GM18499 (cell line): ENCODE data around the gene SORBS1.

Experiments used
- ATAC-seq: cut with Tn5 transposase; IDR thresholded peaks from one replicate; pipeline ENCODE4 v1.9.1; 2021; ENCODE audit warnings: moderate number of reproducible peaks; ENCODE audit not compliant: insufficient read depth, unreplicated experiment

Gene SORBS1

DNA sequence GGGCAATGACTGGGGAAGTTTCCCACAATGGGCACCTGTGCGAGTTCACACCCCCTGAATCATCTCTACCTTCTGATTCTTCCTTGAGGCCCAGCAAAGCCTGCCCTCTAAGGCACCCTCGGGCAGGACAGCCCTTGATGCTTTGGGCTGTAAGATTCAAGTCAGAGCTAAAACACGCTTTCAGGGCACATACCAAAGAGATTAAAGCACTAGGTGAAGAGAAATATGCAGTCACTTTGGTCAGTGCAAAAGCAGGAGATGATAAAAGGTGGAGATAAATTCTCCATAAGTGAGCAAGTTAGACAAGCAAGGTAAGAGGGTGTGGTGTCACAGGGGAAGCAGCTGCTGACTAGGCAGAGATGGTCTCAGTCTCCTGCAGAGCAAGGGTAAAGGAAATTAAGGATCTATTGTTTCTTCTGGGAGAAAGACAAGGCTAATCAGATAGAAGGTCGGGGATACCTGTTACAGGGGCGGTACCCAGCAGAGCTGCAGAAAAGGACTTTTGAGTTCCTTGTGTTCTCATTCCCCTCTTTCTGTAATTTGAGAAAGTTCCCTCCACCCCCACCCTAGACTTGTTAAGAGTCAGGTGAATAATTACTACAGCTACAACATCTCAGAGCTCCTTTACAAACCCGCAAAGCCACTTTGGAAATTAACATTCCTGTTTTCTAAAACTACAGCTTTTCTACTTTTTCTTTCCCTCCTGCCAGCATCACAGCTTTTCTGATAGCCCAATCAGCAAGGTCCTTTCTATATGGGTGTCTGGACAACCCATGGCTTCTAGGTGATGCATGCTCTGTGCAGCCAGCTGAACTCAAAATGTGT, 296.7 kb downstream of the SORBS1 start:
- ATAC-seq: no peak

DNA sequence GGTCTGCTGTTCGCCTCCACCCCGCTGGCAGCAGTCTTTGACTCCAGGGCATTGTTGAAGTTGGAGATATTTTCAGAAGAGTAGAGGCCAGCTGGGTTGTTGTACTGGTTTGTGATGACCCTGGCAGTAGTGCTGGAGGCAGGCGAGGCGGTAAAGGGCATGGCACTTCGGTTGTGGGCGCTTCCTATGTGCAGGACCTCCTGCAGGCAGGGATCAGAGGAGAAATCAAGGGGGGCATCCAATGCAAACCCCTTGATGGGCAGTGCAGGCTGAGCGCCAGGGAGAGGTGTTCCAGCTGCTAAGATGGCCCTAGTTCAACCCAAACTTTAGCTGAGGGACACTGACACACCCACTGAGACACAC, 297.3 kb downstream of the SORBS1 start:
- ATAC-seq: no peak

DNA sequence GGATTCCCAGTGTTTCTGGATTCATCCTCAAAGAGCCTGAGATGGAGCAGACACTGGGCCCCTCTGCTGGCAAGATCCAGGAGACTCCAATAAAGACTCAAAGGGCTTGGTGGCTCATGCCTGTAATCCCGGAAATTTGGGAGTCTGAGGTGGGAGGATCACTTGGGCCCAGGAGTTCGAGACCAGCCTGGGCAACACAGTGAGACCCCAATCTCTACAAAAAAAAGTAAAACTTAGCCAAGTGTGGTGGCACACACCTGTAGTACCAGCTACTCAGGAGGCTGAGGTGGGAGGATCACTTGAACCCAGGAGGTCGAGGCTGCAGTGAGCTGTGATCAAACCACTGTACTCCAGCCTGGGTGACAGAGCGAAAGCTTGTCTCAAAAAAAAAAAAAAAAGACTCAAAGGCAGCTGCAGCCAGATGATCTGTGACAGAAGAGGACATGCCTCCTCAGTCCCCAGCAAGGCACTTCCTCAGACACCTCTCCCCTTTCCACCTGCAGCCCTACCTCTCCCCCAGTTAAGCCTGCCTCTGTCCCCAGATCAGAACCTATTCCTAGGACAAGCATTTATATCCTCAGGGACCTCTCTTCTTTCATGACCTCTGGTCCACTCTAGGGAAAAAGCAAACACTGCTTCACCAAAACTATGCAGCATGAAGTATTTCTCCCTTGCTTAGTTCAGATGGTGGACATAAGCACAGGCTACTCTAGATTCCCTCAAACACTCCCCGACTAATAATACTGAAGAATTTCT, 298.2 kb downstream of the SORBS1 start:
- ATAC-seq: no peak

DNA sequence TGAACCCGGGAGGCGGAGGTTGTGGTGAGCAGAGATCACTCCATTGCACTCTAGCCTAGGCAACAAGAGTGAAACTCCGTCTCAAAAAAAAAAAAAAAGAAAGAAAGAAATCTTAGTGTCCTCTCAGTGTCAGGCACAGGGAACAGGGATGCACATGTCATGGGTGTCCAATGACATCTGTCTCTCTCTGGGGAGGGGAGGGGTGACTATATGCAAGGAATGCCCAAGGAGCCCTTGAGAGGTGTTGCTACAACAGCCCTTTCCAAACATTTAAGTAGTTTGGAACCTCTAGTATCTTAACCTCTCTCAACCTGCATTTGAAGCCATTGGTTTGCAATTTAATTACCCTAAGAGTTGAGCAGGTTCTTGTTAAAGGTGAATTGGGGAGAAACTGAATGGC, 299.2 kb downstream of the SORBS1 start:
- no peak for ATAC-seq
